Posterior cingulate gyrus (tissue), 11 donors: Measurements from ENCODE around the gene CIDEB.

Source experiments
- DNase-seq, 10 donors: peaks; one replicate each; pipeline versions ENCODE4 v3.0.0 to v3.0.0-alpha.2; 2020 to 2021; ENCODE audit warnings: mixed read lengths in 3 of 10
- intact Hi-C: fragments of 100-400 bp; cut with DNase I; formaldehyde crosslinking; loops from one replicate; pipeline ENCODE4 v1.15.1; 2023

CIDEB gene

DNA sequence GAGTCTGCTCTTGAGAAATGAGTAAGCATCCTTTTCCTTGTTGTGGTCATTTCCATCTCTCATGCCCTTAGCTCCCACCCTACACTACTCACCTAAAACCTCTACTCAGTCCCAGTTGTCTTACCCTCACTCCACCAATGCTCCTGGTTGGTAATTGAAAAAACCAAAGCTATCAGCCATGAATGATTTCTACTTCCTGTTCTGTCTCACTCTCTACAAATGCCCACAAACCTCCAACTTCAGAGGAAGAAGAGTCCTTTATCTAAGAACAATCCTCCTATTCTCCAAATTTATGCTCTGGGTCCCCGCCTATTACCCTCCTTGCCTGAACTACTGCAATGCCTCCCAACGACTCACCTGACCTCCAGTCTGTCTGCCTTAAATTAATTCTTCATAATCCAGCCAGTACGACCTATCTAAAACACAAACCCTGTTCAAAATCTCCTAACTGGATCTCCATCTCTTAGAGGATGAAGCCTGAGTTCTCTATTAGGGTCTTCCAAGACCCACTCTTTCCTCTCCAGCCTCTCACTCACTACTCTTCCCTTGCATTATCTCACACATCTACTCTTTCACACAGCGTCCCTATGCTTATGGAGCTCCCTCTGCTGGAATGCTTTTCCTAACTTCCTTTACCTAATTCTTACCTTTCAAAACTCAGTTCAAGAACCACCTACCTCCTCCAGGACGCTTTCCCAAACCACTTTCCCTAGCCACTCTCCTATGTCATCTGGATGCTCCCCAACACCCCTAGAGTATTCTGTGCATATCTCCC is 10.4 kb downstream of the CIDEB start:
- intact Hi-C loops, result loop anchor here (2.0 kb wide), 1 partner anchor 55 kb away; the partner anchor contains the start of gene TINF2
- DNase-seq, result no peak

DNA sequence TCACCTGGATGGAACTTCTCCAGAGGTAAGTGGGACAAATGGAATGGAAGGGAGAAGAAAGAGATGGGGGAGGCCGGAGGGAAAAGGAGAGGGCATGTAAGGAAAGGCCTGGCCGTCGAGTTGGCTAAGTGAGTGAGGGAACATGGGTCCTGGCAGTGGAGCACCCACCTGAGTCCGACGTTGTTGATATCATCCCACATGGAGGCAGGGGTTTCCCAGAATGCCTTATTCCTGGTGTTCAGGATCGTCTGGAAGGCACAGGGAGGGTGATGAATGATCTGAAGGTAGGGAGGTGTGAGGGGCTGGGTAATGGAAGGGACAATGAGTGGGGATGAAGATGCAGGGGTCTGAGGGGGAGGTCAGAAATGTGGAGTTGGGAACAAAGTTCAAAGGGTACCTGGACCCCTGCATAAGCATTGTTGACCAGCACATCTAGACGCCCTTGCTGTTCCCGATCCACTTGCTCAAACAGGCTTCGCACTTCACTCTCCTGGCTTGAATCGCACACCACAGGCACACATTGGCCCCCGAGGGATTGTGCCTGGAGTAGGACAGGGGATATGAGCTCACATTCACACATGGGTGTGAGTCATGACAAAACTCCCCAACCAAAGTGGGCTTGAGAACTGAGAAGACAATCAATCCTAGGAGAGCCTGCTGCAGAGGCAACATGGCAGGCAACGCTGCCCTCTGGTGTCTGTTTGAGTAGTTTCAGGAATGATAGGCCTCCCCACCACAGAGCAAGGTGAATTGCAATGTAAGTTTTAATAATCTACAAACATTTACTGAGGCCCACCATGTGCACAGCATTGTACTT is 11.2 kb downstream of the CIDEB start:
- DNase-seq, result peak in 9 of 10 donors; percentile 53 to 94 (median 64)
- intact Hi-C loops, result loop anchor here (2.0 kb wide), 1 partner anchor 54 kb away; the partner anchor contains the start of gene TINF2

GRCh38 chr14:24293525-24293924 is 14.3 kb downstream of the CIDEB start:
- intact Hi-C loops, result no loop called here
- DNase-seq, result no peak

DNA sequence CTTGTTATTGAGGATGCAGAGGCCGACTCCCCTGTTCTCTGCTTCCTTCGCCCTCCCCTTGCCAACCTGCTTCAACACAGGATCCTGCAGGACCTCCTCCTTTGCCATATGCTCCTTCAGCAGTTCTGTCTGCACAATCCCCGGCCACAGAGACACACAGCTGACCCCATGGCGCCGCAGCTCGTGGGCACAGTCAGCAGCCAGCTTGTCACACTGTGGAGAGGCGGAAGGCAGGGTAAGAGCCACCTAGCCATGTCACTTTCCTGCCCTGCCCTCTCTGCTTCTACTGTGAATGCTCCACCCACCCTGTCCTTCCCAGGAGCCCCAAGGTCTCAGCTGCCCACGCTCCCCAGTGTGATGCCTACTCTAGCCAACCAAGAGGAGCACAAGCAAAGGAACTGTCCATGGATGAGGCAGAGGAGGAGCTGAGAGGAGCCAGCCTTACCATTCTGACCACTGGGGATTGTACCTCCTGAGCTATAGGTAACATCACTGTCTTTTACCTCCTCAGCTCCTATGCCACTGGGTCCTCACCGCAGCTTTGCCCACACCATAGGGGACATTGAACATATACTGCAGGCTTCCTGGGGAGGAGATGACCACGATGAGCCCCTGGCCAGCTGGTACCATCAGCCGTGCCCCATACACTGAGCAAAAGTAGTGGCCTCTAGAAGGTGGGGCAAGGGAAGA is 15.5 kb downstream of the CIDEB start:
- DNase-seq, result peak in 1 of 10 donors; percentile 49
- intact Hi-C loops, result no loop called here

DNA sequence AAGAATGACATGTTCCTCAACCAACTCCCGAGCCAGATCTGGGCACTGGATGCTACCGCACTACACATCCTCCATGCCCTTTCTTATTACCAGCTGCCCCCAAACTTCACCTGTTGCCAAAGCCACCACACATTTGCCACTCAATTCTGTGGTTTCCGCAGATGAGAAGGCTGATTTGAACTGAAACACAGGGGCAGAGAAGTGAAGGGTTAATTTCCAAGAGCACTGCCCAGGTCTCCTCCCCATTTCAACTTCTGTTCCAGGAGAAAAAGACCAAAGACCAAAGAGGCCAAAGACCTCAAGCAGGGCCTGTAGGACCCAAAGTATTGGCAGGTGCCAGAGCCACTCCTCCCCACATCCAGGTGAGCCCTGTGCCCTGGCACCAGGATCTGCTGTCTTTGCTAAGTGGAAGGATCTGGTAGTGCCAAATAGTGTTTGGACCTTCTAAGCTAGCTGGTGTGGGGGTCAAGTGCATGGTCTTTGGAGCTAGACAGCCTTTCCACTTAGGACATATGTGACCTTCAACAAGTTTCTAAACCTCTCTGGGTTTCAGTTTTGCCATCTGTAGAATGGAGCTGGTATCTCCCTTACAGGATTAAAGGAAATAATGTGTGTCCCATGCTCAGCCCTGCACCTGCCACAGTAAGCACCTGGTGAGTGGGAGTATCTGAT is 16.2 kb downstream of the CIDEB start:
- intact Hi-C loops, result no loop called here

DNA sequence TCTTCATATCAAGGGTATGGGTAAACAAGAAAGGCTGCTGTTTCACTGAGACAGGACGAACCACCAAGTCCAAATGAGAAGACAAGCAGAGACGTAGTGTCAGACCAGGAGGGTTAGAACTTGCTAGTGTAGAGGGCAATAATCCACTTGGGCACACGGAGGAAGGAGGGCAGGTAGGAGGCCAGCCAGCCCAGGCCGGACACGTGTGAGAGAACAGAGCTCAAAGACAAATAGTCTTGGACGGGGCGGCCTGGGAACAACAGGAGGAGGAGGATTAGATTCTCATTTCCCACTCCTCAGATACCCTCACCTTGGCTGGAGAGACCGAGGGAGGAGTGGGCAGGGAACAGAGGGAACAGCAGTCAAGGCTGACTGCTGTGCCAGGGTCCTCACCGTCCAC is 17.0 kb downstream of the CIDEB start:
- peak in 1 of 10 donors; percentile 38 for DNase-seq
- intact Hi-C loops, result no loop called here

More for the DNA sequence above, 16.2 kb downstream of the CIDEB start:
- DNase-seq, result no peak

DNA sequence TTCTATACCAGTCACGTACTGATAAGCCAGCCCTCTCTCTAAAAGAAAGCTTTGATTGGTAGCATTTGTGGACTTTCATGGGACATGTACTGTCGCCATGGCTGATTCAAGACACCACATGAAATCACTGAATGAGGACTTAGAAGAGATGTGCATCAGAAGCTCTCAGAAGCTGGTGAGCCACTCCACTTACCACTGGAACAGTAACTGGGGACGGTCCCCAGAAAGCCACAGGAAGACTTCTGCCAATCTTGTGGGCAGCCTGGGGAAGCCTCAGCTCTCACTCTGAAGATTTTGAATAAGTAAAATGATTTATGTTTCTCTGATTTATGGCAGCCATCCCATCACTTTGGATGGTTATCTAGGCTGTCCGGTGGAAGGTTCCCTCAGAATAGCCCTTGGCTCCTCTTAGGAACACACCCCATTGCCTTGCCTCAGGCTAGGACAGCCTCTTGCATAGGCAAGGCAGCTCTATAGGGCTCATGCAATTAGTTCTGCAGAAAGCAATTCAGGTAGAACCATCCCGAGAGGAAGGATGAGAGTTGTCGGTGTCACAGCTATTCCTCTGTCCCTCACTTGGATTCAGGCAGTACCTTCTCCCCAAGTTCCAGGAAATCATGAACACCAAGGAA is 18.0 kb downstream of the CIDEB start:
- peak in 1 of 10 donors; percentile 30 for DNase-seq
- intact Hi-C loops, result no loop called here

GRCh38 chr14:24286996-24287395 is 20.8 kb downstream of the CIDEB start:
- intact Hi-C loops, result no loop called here
- peak in 2 of 10 donors; percentile 44 to 69 for DNase-seq

- intact Hi-C loops, result no loop called here
- DNase-seq, result peak in 1 of 10 donors; percentile 9
Observed at GRCh38 chr14:24285351-24285750, 22.4 kb downstream of the CIDEB start.

DNA sequence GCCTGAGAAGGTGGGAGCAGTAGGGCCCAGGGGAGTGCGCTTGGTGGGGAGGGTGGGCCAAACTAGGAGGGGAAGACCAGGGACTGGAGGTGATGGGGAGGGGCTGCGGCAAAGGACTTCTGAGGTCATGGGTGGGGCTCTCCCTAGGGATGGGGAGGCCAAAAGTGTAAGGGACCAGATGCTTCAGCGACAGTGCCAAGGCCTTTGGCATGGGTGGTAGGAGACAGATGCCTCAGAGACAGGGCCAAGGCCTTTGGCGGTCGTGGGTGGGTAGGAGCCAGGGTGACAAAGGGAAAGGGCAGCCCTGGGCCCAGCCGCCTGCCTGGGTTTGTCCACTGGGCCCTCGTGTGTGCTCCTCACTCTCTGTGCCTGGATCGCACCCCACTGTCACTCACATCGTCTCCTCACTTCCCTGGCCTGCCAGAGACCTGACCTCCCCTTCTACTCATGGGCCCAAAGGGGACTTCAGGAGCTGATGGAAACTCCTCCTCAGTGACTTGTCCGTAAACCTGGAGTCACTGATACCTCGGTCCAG is 23.2 kb downstream of the CIDEB start:
- DNase-seq, result peak in 2 of 10 donors; percentile 67 to 71
- intact Hi-C loops, result no loop called here

GRCh38 chr14:24283796-24284460 is 23.8 kb downstream of the CIDEB start:
- intact Hi-C loops, result no loop called here
- peak in 2 of 10 donors; percentile 35 to 49 for DNase-seq

GRCh38 chr14:24282736-24283135 is 25.0 kb downstream of the CIDEB start:
- intact Hi-C loops, result no loop called here

GRCh38 chr14:24281636-24282035 is 26.1 kb downstream of the CIDEB start:
- intact Hi-C loops, result no loop called here
- DNase-seq, result peak in 2 of 10 donors; percentile 25 to 41

More at GRCh38 chr14:24282736-24283135, 25.0 kb downstream of the CIDEB start:
- DNase-seq, result peak in 2 of 10 donors; percentile 52 to 63

GRCh38 chr14:24280797-24281460 is 26.8 kb downstream of the CIDEB start:
- DNase-seq, result peak in 3 of 10 donors; percentile 32 to 68 (median 42)
- intact Hi-C loops, result no loop called here

- intact Hi-C loops, result no loop called here
- DNase-seq, result peak in 7 of 10 donors; percentile 32 to 92 (median 50)
Observed at GRCh38 chr14:24279301-24280186, 28.2 kb downstream of the CIDEB start.

- no peak for DNase-seq
- intact Hi-C loops, result no loop called here
Observed at GRCh38 chr14:24278424-24278823, 29.4 kb downstream of the CIDEB start.

- peak in 3 of 10 donors; percentile 45 to 81 (median 52) for DNase-seq
- intact Hi-C loops, result no loop called here
Observed at GRCh38 chr14:24277606-24278321, 30.0 kb downstream of the CIDEB start.
